Stromal cell of bone marrow (primary cell): ENCODE data around the gene AHRR.
A peak's percentile ranks its signal among the peaks of the same experiment; 100 is the strongest.
"Not testable (repeated sequence)": the region's sequence is repeated elsewhere in the genome, so short reads cannot be mapped to it uniquely, and the experiment has no call there.

Source experiments
- DNase-seq: peaks from one replicate; pipeline ENCODE4 v3.0.0-alpha.2; 2012; ENCODE audit warnings: low read depth

Gene AHRR

GRCh38 chr5:459562-460272, 138.2 kb downstream of the AHRR start:
- no peak for DNase-seq

GRCh38 chr5:460273-460625, 138.7 kb downstream of the AHRR start:
- no peak for DNase-seq

DNA sequence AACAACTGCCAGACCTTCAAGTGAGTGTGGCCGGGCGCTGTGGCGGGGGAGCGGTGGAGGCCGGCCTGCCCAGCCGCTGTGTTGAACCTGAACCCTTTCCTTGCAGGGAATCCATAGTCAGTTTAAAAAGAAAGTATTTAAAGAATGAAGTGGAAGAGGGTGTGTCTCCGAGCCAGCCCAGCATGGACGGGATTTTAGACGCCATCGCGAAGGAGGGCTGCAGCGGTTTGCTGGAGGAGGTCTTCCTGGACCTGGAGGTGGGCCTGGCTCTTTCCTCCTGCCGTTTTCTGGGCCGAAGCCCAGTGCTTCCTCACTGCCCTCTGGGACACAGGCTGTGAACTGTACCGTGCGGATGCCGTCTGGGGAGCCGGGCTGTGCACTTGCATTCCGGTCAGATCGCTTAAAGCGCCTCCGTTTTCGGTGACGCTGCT, 140.6 kb downstream of the AHRR start:
- DNase-seq = no peak

- DNase-seq = no peak
Measured at GRCh38 chr5:463301-463700, 141.8 kb downstream of the AHRR start.

- DNase-seq = no peak
Measured at GRCh38 chr5:463952-464351, 142.4 kb downstream of the AHRR start.

- DNase-seq = no peak
Measured at GRCh38 chr5:464446-464842, 142.9 kb downstream of the AHRR start.

DNA sequence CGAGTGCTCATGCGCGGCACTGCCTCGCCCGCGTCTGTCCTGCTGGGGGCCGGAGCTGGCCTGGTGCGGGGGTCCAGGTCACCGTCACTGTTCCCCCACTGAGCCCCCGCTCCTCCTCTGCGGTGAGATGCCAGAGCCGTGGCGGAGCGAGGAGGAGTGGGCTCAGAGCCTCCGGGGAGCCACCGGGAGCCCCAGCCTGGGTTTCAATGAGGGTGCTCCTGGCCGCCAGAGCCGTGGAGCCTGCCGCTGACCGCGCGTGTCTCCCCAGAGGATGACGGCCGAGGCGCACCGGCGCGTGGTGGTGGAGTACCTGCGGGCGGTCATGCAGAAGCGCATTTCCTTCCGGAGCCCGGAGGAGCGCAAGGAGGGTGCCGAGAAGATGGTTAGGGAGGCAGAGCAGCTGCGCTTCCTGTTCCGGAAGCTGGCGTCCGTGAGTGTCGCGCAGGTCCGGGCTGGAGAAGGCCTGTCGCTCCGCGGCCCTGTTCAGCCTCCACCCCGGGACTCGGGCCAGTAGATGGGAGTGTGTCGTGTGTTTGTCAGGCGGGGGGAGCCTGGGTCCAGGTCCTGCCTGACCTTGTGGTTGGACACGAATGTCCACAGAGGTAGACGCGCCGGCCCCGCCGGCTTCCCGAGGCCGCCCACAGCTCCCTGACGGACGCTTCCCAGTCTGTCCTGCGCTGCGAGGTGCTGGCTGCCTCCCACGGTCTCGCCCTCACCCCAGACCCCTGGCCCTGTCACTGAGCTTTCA, 143.5 kb downstream of the AHRR start:
- DNase-seq = no peak

DNA sequence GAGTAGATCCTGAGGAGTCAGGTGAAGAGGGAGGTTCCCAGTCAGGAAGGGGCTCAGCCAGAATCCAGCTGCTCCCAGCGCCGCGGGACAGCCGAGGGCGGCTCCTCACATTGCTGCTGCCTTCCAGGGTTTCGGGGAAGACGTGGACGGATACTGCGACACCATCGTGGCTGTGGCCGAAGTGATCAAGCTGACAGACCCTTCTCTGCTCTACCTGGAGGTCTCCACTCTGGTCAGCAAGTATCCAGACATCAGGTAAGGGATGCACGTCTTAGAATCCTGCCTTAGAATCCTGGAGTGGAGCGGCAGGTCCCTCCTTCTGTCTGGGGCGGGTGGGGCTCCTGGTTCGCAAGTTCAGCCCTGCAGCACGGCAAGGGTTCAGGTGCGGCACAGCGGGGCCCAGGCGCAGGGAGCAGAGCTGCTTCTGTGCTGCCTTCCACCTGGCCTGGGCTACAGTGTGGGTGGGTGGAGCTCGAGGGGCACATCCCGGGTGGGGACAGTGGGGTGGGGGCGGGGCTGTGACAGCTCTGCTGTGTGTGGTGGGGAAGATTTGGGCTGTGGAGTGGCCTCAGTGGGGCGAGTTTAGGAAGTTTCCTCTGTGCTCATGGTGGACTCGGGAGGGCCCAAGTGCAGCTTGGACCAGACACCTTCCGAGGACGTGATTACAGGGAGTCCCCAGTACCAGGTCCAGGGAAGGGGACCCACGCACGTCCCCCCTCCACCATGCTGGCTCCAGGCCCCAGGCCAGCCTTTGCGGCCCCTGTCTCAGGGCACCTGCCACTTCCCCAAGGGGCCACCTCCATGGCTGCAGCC, 144.3 kb downstream of the AHRR start:
- no peak for DNase-seq

DNA sequence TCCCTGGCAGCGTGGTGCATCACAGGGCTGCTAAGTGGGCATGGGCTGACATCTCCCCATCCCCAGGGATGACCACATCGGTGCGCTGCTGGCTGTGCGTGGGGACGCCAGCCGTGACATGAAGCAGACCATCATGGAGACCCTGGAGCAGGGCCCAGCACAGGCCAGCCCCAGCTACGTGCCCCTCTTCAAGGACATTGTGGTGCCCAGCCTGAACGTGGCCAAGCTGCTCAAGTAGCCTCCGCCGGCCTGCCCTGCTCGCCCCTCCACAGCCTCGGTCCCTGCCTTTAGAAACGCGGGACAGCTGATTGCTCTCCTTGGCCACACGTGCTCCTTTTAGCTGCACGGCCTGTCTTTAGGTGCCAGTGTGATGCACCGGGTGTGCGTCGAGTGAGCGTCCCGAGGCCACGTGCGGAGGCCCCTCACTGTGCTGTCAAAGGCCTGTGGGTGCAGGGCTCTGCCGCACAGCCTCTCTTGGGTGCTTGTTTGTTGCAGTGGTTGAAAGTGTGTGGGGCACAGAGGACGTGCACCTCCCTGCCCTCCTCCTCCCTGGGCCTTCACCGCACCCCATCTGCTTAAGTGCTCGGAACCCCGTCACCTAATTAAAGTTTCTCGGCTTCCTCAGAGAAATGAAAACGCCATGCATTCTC, 145.3 kb downstream of the AHRR start:
- no peak for DNase-seq

- no peak for DNase-seq
Measured at GRCh38 chr5:468401-468800, 146.9 kb downstream of the AHRR start.

GRCh38 chr5:469752-470483, 148.4 kb downstream of the AHRR start:
- no peak for DNase-seq

- no peak for DNase-seq
Measured at GRCh38 chr5:470961-471749, 149.6 kb downstream of the AHRR start.

DNA sequence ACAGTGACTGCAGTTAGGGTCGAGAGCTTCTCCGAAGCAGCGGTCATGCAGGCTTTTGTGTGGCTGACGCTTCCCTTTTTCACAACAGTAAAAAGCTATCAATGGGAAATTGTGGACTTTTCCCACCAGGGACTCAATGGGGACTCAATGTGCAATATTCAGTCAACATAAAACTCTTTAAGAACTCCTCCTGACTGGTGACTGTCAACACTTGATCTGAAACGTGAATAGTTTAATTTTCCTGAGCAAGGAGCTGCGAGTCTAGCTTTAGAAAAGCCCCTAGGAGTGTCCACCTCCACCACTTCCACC, 150.2 kb downstream of the AHRR start:
- DNase-seq = no peak

GRCh38 chr5:472076-472655, 150.7 kb downstream of the AHRR start:
- no peak for DNase-seq

DNA sequence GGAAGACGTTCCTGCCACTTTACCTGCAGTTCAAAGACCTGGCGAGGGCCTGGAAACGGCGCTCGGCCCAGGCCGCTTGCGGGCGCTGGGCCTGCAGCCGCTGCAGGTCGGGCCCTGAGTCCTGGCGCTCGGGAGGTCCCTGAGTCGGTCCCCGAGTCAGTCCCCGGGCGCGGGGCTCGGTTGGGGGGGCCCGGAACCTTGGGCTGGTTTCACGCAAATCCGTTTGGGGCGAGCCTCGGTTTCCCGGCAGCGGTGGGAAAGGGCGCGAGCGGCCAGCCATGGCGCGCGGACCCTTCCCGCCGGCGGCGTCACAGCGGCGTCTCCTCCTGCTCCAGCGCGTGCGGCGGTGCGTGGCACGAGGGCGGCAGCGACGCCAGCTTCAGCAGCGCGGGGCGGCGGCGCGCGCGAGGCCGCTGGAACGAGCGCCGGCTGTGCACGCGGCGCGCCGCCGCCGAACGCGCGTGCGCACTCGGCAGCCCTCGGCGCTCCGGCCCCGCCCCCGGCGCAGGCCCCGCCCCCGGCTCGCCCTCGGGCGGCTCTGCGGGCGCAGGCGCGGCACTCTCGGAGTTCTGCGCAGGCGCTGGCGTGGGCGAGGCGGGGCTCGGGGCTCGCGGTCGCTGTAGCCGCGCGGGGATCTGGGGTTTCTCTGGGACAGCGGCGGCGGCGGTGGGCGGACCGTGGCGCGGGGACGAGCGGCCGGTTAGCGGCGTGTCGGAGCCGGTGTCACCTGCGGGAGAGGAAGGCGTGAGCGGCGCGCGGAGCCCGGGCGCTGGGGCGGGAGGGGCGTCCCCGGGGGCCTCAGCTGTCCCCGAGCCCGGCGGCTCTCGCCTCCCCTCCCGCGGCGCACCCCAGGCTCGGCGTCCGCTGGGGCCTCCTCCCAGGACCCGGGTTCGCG, 151.4 kb downstream of the AHRR start:
- peak; percentile 52 for DNase-seq

DNA sequence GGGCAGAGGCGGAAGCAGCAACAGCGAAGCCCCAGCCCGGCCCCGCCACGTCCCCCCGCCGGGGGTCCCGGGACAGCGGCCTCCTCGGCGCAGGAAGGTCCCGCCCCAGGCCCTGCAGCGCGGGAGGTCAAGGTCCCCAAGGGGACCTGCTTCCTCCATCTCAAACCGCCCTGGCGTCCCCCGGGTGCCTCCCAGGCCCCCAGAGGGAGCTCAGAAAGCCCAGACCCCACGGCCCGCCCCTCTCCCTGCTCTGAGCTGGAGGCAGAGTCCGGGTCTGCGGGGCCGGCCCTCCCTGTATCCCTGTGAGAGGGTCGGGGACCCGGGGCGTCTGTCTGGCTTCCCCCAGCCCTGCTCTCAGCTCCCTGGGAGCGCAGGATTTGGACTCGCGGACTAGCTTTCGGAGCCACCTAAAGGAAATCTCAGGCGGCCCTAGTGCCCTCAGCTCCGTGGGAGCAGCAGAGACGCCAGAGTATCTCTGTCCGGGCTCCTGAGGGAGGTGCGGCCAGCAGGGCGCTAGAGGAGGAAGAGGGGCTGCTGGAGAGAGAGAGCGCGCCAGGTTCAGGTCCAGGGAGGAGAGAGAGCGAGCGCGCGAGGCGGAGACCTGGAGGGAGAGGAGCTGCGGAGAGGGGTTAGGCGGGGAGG, 152.2 kb downstream of the AHRR start:
- DNase-seq = no peak

GRCh38 chr5:474232-474839, 152.8 kb downstream of the AHRR start:
- not testable (repeated sequence) for DNase-seq

- no peak for DNase-seq
Measured at GRCh38 chr5:474840-475661, 153.5 kb downstream of the AHRR start.
